Stromal cell of bone marrow (primary cell): ENCODE measurements around the gene ACAN.

Experiments used
- DNase-seq: peaks from one replicate; pipeline ENCODE4 v3.0.0-alpha.2; 2012; ENCODE audit warnings: low read depth

The ACAN gene

DNA sequence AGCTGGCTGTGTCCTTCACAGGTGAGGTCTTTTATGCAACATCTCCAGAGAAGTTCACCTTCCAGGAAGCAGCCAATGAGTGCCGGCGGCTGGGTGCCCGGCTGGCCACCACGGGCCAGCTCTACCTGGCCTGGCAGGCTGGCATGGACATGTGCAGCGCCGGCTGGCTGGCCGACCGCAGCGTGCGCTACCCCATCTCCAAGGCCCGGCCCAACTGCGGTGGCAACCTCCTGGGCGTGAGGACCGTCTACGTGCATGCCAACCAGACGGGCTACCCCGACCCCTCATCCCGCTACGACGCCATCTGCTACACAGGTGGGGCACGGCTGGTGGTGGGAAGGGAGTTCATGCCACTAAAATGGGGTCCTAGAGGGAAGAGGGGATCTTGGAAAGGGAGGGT, 40.1 kb downstream of the ACAN start:
- no peak for DNase-seq

DNA sequence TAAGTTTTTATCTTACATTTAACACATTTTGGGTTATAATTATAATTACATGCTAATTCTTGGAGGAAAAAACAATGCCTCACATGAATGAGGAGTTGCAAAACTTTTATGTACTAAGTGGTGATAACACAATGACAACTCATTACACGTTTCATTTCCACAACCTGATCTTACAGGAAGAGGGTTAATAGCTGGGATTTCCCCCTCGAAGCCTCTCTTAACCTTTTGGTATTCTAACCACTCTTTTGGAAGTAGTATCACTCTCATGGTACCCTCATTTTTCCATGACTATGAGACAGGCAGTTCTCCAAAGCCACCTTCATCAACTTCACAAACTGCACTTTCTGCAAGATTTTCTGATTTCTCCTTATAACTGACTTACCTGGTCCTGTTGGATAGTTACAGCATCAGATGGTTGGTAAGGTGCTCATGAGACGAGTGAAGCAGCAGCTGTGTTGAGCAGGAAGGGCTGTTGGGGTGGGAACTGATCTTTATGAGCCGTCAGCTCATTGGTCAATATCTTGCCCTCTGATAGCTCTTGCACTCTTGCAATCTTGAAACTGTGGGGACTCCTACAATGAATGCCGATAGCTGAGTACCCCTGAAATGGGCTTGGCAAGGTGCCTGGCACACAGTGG, 41.6 kb downstream of the ACAN start:
- no peak for DNase-seq

DNA sequence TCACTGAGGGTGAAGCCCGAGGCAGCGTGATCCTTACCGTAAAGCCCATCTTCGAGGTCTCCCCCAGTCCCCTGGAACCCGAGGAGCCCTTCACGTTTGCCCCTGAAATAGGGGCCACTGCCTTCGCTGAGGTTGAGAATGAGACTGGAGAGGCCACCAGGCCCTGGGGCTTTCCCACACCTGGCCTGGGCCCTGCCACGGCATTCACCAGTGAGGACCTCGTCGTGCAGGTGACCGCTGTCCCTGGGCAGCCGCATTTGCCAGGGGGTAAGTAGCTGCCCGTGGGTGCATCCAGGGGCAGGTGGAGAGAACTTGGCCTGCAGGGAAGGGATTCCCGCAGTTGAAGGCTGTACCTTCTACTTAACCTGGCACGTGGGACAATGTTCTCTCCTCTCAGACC, 42.4 kb downstream of the ACAN start:
- DNase-seq, result no peak

DNA sequence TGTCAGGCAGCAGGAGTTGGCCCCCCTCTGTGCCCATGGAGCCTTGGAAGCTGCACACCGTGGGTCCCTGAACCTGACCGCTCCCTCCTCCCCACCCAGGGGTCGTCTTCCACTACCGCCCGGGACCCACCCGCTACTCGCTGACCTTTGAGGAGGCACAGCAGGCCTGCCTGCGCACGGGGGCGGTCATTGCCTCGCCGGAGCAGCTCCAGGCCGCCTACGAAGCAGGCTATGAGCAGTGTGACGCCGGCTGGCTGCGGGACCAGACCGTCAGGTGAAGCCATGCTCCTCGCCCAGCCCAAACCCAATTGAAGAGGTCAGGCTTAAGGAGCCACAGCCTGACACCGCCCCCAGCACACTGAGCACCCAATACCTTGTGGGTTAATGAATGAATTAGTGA, 43.9 kb downstream of the ACAN start:
- no peak for DNase-seq

DNA sequence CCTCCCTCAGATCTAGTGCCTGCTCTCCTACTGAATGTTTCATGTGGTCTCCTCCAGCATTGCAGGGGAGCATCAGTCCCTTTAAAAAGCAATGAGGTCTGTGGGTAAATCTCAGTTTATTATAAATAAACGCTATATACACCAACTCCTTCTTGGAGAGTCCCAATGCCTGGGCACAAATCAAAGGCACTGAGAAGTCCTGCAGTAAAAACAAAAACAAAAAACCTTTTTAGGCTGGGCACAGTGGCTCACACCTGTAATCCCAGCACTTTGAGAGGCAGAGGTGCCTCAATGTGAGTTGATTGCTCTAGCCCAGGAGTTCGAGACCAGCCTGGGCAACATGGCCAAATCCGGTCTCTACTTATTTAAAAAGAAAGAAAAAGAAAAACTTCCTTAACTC, 45.0 kb downstream of the ACAN start:
- DNase-seq, result no peak

DNA sequence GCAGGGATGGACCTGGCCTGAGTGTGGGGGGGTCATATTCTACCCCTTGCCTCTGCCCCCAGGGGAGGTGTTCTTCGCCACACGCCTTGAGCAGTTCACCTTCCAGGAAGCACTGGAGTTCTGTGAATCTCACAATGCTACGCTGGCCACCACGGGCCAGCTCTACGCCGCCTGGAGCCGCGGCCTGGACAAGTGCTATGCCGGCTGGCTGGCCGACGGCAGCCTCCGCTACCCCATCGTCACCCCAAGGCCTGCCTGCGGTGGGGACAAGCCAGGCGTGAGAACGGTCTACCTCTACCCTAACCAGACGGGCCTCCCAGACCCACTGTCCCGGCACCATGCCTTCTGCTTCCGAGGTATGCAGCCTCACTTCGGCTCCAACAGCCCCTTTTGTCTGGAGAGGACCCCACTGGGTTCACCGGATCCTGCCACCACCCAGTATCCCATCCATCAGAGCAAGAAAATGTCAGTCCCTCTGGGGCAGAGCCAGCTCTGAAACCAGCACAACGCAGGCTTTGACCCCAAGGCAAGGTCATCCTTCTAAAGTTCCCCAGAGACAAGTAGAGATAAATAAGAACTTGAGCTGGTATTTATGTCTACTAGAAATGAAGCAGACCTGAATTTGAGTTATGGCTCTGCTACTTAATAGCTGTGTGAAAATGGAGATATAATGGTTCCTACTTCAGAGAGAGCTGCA, 46.3 kb downstream of the ACAN start:
- DNase-seq, result no peak

DNA sequence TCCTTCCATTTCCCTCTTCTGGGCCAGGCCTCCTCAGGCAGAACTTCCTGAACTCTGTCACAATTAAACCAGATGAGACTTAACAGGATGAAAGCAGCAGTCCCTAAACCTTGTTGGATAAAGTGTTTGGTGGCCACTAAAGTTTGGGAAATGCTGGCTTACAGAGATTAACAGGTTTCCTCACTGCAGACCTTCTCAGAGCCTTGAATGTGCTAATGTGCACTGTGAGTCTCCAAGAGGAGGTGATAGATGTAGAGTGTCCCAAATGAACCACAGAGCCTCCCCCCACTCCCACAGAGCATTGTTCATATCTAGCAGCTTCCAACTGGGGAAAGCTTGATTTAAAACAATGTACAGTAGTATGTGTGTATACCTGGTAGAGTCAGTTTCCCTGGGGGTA, 49.2 kb downstream of the ACAN start:
- no peak for DNase-seq

DNA sequence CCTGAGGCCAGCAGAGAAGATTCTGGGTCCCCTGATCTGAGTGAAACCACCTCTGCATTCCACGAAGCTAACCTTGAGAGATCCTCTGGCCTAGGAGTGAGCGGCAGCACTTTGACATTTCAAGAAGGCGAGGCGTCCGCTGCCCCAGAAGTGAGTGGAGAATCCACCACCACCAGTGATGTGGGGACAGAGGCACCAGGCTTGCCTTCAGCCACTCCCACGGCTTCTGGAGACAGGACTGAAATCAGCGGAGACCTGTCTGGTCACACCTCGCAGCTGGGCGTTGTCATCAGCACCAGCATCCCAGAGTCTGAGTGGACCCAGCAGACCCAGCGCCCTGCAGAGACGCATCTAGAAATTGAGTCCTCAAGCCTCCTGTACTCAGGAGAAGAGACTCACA, 55.7 kb downstream of the ACAN start:
- DNase-seq, result no peak

DNA sequence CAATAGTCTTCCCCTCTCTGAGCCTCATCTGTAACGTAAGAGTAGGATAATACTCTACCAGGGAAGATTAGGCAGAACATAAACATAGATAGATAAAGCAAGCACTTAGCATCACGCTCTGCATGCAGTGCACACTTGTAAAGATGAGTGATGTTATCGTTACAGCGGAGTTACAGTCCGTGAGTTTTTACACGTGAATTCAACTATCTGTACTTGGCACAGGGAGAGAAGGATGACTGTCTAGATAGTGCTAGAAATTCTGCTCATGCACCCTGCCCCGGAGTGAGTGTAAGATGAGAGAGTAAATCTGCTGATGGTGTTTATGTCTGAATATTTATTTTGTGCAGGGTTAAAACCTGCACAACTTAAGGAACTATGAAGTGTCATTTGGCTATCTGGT, 56.3 kb downstream of the ACAN start:
- DNase-seq, result no peak

DNA sequence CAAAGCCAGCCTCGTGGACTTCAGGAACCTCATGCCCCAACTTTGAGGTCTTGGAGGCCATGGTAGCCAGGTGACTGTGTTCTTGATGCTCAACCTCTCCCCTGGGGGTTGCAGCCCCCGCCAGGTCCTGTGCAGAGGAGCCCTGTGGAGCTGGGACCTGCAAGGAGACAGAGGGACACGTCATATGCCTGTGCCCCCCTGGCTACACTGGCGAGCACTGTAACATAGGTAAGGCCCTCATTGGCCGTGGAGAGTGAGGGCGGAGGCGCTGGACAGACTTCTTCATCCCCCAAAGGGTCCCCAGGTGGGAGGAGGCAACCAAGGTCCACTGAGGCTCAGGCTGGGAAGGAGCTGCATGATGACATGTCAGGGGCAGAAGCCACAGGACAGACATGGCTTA, 57.0 kb downstream of the ACAN start:
- no peak for DNase-seq

DNA sequence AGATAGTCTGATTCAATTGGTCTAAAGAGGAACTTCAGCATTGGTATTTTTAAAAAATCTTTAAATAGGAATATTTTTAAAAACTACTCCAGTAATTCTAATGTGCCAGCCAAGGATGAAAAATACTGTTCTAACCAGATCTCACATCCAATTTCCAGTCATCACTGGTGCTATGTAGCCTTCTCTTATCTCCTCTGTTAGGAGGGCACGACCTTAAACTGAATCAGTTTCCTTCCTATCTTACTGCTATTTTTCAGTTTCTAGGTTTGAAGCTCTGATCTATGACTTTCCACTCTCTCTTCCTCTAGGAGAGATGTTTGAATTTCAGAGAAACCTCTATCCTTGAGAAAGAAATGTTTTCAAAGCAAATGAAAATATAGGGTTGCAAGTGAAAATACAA, 60.2 kb downstream of the ACAN start:
- no peak for DNase-seq

DNA sequence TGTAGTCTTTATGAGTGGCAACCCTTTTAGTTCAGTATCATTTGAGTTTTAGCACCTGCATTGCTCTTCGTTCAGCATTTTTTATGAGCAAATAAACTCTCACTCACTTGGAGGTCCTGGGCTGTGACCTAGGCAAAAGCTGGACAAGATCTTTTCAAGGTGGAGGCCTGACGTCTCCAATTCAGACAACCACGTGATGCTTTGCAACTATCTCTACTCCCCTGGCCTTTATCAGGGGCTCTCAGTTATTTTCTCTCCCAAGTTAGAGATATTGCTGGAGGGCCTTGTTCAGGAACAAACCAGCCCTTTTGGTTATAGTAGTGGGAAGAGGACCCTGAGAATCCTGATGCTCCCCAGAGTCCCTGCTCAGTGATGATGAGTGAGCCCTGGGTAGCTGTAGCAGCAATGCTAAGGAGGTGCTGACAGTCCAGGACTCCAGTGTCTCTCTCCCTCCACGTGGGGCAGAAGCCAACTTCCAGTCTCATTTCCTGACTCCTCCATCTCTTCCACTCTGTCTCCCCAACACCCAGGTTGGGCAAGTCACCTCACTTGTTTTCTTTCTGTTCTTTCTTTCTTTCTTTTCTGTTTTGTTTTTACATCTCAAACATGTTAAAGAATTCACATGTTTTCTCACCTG, 61.7 kb downstream of the ACAN start:
- DNase-seq, result no peak

DNA sequence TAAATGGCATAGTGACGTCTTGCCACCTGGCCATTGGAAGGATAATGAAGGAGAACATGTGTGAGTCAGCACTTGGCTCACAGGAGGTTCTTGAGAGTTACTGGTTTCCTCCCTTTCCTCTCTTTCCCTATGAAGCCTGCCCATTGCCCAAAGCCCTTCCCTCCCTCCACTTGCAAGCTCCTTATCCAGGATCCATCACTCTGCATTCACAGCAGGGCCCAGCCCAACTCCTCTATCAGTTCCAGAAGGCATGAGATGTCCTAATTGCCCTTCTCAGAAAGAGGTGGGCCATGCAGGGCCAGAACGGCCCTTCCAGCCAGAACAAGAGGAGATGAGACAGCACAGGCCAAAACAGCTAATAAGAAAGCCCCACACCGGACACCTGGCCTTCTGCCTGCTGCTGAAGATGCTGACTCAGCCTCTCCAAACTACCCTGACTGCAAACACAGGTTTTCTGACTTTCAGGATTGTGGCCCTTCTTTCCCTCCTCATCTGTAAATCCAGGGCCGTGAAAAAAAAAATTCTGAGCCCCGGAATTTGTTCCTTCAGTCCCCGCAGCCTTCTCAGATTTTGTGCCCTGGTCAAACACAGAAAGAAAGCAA, 62.4 kb downstream of the ACAN start:
- DNase-seq, result no peak

DNA sequence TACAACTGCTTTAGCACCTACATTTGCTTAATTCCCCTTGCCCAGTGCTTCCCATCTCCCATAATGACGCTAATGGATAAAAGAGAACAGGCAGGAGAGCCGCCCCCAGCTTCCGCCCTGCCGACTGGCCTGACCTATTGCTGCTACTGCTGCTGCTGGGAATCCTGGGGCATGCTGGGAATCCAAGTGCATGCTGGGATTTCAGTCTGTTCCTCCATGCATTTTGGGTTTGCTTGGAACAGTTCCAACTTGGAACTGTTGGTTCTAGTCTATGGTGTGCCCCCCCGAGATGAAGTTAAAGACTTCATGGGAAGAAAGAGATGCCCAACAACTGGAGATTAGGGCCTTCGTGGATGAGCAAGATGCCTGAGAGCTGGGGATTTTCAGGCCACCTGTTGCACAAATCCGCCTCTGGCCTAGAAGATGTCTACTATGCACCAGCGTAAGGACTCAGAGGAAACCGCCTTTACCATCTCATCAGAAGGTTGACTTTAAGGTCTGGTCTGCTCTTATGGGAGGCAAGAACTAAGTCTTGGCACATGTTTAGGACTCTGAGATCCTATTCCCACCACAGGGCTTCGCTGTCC, 63.2 kb downstream of the ACAN start:
- no peak for DNase-seq

DNA sequence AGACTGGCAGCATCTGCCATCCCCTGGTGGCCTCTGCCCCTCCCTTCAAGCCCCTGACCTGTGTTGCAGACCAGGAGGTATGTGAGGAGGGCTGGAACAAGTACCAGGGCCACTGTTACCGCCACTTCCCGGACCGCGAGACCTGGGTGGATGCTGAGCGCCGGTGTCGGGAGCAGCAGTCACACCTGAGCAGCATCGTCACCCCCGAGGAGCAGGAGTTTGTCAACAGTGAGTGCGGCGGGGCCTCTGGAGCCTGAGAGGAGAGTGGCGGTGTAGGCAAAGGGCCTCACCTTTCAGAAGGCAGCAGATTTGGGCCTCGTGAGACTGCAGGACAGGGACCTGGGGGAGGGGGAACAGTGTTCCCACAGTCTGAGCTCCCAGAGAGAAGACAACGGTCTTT, 68.1 kb downstream of the ACAN start:
- DNase-seq, result no peak

DNA sequence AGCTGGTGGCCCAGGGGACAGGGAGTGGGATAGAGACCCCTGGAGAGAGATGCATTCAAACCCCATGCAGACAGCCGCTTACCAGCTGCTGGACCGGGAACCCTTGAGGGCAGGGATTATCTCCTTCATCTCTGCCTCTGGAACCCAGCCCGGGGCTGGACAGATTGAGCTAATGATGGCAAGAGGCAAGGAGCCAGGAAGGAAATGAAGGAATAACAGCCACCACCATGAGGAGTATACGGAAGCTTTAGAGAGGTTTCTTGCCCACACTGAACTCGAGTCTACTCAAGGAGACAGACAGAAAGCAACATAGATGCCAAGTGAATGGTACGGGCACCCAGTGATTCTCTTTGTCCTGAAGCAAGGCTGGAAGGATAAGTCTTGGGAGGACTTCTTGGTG, 68.9 kb downstream of the ACAN start:
- DNase-seq, result no peak

DNA sequence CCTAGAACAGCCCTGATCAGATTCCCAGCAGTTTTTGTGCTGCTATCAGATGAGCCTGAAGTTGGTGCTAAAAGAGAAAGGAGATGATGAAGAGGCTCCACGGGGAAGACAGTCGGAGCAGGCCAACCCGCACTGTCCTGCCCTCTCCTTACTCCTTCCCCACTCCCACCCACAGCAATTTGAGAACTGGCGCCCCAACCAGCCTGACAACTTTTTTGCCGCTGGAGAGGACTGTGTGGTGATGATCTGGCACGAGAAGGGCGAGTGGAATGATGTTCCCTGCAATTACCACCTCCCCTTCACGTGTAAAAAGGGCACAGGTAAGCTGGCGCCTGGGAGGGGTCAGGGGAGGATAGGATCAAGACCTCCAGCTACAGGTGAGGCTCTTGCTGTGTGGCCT, 69.5 kb downstream of the ACAN start:
- no peak for DNase-seq

DNA sequence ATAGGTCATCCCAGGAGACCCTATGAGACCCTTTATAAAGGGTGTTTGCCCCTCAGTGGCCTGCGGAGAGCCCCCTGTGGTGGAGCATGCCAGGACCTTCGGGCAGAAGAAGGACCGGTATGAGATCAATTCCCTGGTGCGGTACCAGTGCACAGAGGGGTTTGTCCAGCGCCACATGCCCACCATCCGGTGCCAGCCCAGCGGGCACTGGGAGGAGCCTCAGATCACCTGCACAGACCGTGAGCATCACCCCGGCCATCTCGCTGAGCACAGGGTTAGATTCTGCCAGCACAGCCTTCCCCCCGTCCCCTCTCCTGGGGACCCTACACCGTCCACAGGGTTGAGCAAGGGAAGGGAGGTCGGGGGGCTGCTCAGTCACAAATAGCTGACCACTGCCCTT, 70.5 kb downstream of the ACAN start:
- DNase-seq, result no peak

DNA sequence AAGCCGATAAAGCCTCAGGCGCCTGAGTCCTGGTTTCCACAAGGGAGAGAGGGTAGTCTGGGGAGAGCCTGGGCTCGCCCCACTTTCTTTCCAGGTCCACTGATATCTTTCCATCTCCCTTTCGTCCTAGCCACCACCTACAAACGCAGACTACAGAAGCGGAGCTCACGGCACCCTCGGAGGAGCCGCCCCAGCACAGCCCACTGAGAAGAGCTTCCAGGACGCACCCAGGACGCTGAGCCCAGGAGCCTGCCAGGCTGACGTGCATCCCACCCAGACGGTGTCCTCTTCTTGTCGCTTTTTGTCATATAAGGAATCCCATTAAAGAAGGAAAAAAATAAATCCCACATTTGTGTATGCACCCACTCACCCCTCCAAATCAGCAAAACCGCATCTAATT, 71.0 kb downstream of the ACAN start:
- DNase-seq, result no peak

DNA sequence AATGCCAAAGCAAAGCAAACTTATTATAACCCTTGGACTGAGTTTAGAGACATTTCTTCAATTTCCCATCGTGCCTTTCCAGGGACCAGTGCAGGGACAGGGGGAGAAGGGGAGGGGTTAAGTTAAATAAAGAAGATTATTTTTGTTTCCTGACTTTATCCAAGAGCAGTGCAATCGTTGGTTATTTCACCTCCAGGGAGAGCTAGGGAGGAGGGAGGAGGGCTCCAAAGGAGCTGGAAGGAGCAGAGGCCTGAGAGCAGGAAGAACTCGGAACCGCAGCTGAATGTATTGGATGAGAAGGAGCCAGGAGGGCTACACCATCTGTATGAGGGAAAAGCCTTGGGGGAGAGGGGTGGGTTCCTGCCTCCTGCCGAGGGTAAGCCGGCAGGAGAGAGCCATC, 71.4 kb downstream of the ACAN start:
- no peak for DNase-seq

DNA sequence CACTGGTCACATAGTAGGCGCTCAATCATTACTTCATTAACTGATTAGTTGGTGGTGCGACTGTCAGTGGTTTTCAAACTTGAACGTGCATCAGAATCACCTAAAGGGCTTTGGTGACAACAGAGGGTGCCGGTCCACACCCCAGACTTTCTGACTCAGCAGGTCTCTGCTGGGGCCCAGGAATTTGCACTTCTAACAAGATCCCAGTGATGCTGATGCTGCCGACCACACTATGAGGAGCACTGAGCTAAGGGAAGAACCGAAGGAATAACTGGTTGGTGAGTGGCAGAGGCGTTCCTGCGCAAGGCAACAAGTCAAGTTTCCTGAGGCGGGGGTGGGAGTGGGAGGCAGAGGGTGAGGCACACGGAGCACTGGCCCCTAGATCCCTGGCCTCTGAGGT, 73.3 kb downstream of the ACAN start:
- no peak for DNase-seq

DNA sequence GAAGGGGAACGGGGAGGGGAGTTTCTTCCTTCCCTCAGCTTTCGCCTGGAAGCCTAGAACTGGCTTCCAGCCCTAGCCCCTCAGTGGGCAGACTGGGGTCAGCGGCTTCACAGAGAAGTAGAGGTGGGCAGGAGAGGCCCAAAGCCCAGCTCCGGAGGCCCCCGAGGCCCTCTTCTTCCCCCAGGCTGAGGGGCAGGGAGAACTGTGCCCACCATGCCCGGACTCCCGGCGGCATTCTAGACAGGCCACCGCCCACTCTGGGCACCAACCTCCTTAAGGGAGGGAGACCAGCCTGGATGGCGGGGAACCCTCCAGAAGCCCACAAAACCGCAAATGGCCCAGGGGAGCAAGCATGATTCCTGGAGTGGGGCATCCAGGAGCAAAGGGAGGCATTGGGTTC, 74.2 kb downstream of the ACAN start:
- DNase-seq, result no peak

DNA sequence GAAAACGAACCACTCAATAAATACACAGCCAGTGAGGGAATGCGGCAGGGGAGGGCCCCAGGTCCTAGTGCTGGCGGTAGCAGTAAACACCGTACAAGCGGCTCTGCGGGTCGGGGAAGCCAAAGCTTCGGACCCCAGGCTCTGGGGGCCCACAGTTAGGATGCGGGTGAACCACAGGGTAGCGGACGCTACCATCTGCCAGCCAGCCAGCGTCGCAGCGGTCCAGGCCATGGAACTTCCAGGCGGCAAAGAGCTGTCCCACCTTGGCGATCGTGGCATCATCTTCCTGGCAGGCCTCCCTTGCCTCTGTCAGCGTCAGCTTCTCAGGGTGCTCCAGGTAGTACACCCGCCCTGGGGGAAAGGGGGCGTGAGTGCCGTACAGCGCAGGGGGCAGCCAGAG, 74.7 kb downstream of the ACAN start:
- DNase-seq, result no peak
